Activated naive CD8-positive, alpha-beta T cell (primary cell): ENCODE data around the gene YWHAQ.

ENCODE experiments used
- H3K27ac Mint-ChIP-seq: one replicate; pipeline ENCODE4 v1.8.0; 2021; ENCODE audit warnings: mixed read lengths
- H3K27me3 Mint-ChIP-seq: one replicate; pipeline ENCODE4 v1.8.0; 2021; ENCODE audit warnings: mixed read lengths
- H3K36me3 Mint-ChIP-seq: one replicate; pipeline ENCODE4 v1.8.0; 2021; ENCODE audit warnings: mixed read lengths
- H3K4me1 Mint-ChIP-seq: one replicate; pipeline ENCODE4 v1.8.0; 2021; ENCODE audit warnings: low read depth, mixed read lengths
- H3K4me3 Mint-ChIP-seq: one replicate; pipeline ENCODE4 v1.8.0; 2021; ENCODE audit warnings: mild to moderate bottlenecking, mixed read lengths
- H3K9me3 Mint-ChIP-seq: one replicate; pipeline ENCODE4 v1.8.0; 2021; ENCODE audit warnings: low read depth, mixed read lengths

YWHAQ gene

GRCh38 chr2:9647884-9648283 is 17.1 kb upstream of the YWHAQ start:
- H3K4me3 Mint-ChIP-seq: no peak overlapping the region
- H3K9me3 Mint-ChIP-seq: peaks cover 3% of the 10 kb centered on the region
- H3K27ac Mint-ChIP-seq: no peak overlapping the region
- no peaks in the 10 kb centered on the region for H3K27me3 Mint-ChIP-seq
- H3K36me3 Mint-ChIP-seq: peaks cover 3% of the 10 kb centered on the region
- H3K4me1 Mint-ChIP-seq: no peaks in the 10 kb centered on the region

- Mint-ChIP-seq H3K27ac (no peak overlapping the region), H3K27me3 (no peaks in the 10 kb centered on the region), H3K9me3 (no peaks in the 10 kb centered on the region), H3K4me1 (peaks cover 4% of the 10 kb centered on the region), H3K4me3 (no peak overlapping the region), H3K36me3 (peaks cover 3% of the 10 kb centered on the region)
These were observed 15.6 kb upstream of the YWHAQ start for GRCh38 chr2:9646196-9647030.

- Mint-ChIP-seq H3K27me3 (no peaks in the 10 kb centered on the region), H3K36me3 (no peaks in the 10 kb centered on the region), H3K4me1 (peaks cover 7% of the 10 kb centered on the region), H3K27ac (no peak overlapping the region), H3K4me3 (no peak overlapping the region), H3K9me3 (no peaks in the 10 kb centered on the region)
These were observed 13.8 kb upstream of the YWHAQ start for GRCh38 chr2:9644603-9645002.

- peaks cover 7% of the 10 kb centered on the region for H3K4me1 Mint-ChIP-seq
- H3K36me3 Mint-ChIP-seq: no peaks in the 10 kb centered on the region
- no peak overlapping the region for H3K4me3 Mint-ChIP-seq
- H3K27ac Mint-ChIP-seq: no peak overlapping the region
- no peaks in the 10 kb centered on the region for H3K27me3 Mint-ChIP-seq
- no peaks in the 10 kb centered on the region for H3K9me3 Mint-ChIP-seq
These were observed 13.2 kb upstream of the YWHAQ start for GRCh38 chr2:9644021-9644420.

GRCh38 chr2:9641641-9642040 is 10.8 kb upstream of the YWHAQ start:
- Mint-ChIP-seq H3K27ac (no peak overlapping the region), H3K27me3 (no peaks in the 10 kb centered on the region), H3K36me3 (no peaks in the 10 kb centered on the region), H3K9me3 (no peaks in the 10 kb centered on the region), H3K4me3 (no peak overlapping the region), H3K4me1 (peaks cover 7% of the 10 kb centered on the region)

GRCh38 chr2:9640403-9641104 is 9.8 kb upstream of the YWHAQ start:
- H3K4me1 Mint-ChIP-seq: peaks cover 7% of the 10 kb centered on the region
- no peak overlapping the region for H3K27ac Mint-ChIP-seq
- H3K27me3 Mint-ChIP-seq: no peaks in the 10 kb centered on the region
- H3K36me3 Mint-ChIP-seq: no peaks in the 10 kb centered on the region
- H3K4me3 Mint-ChIP-seq: no peak overlapping the region
- no peaks in the 10 kb centered on the region for H3K9me3 Mint-ChIP-seq

- H3K36me3 Mint-ChIP-seq: no peaks in the 10 kb centered on the region
- no peaks in the 10 kb centered on the region for H3K9me3 Mint-ChIP-seq
- H3K4me3 Mint-ChIP-seq: no peak overlapping the region
- peaks cover 7% of the 10 kb centered on the region for H3K4me1 Mint-ChIP-seq
- no peaks in the 10 kb centered on the region for H3K27me3 Mint-ChIP-seq
- no peak overlapping the region for H3K27ac Mint-ChIP-seq
These were observed 9.0 kb upstream of the YWHAQ start for GRCh38 chr2:9639740-9640343.

- H3K4me3 Mint-ChIP-seq: no peak overlapping the region
- peaks cover 7% of the 10 kb centered on the region for H3K4me1 Mint-ChIP-seq
- H3K36me3 Mint-ChIP-seq: no peaks in the 10 kb centered on the region
- no peak overlapping the region for H3K27ac Mint-ChIP-seq
- H3K9me3 Mint-ChIP-seq: no peaks in the 10 kb centered on the region
- H3K27me3 Mint-ChIP-seq: no peaks in the 10 kb centered on the region
These were observed 8.3 kb upstream of the YWHAQ start for GRCh38 chr2:9639000-9639602.

GRCh38 chr2:9638532-9638931 is 7.7 kb upstream of the YWHAQ start:
- Mint-ChIP-seq H3K36me3 (no peaks in the 10 kb centered on the region), H3K9me3 (no peaks in the 10 kb centered on the region), H3K4me1 (peaks cover 7% of the 10 kb centered on the region), H3K4me3 (no peak overlapping the region), H3K27ac (no peak overlapping the region), H3K27me3 (no peaks in the 10 kb centered on the region)

GRCh38 chr2:9637330-9637729 is 6.5 kb upstream of the YWHAQ start:
- Mint-ChIP-seq H3K9me3 (no peaks in the 10 kb centered on the region), H3K4me3 (no peak overlapping the region), H3K27me3 (no peaks in the 10 kb centered on the region), H3K27ac (no peak overlapping the region), H3K4me1 (peaks cover 7% of the 10 kb centered on the region), H3K36me3 (no peaks in the 10 kb centered on the region)

GRCh38 chr2:9634133-9634532 is 3.3 kb upstream of the YWHAQ start:
- H3K4me1 Mint-ChIP-seq: peaks cover 12% of the 10 kb centered on the region
- H3K27ac Mint-ChIP-seq: no peak overlapping the region
- H3K4me3 Mint-ChIP-seq: no peak overlapping the region
- H3K36me3 Mint-ChIP-seq: peaks cover 2% of the 10 kb centered on the region
- no peaks in the 10 kb centered on the region for H3K27me3 Mint-ChIP-seq
- H3K9me3 Mint-ChIP-seq: no peaks in the 10 kb centered on the region

- H3K27ac Mint-ChIP-seq: no peak overlapping the region
- peak overlapping the region; percentile 85 for H3K4me3 Mint-ChIP-seq
These were observed 1.3 kb upstream of the YWHAQ start for GRCh38 chr2:9631878-9632700.

GRCh38 chr2:9631553-9631819 is 689 bp upstream of the YWHAQ start:
- Mint-ChIP-seq H3K27me3 (no peaks in the 10 kb centered on the region), H3K9me3 (no peaks in the 10 kb centered on the region), H3K36me3 (peaks cover 22% of the 10 kb centered on the region), H3K4me3 (peak overlapping the region; percentile 85), H3K4me1 (peaks cover 39% of the 10 kb centered on the region), H3K27ac (no peak overlapping the region)

More at GRCh38 chr2:9631878-9632700, 1.3 kb upstream of the YWHAQ start:
- peaks cover 17% of the 10 kb centered on the region for H3K36me3 Mint-ChIP-seq
- H3K4me1 Mint-ChIP-seq: peaks cover 33% of the 10 kb centered on the region
- H3K9me3 Mint-ChIP-seq: no peaks in the 10 kb centered on the region
- H3K27me3 Mint-ChIP-seq: no peaks in the 10 kb centered on the region

GRCh38 chr2:9630117-9630735 is 571 bp downstream of the YWHAQ start:
- Mint-ChIP-seq H3K27ac (peak overlapping the region; percentile 91), H3K27me3 (no peaks in the 10 kb centered on the region), H3K4me1 (peaks cover 51% of the 10 kb centered on the region), H3K4me3 (peak overlapping the region; percentile 97), H3K9me3 (no peaks in the 10 kb centered on the region), H3K36me3 (peaks cover 32% of the 10 kb centered on the region)
